LNCAP (cell line): ENCODE data around the gene SLFN12L.

Experiments used
- CTCF ChIP-seq: fragments of 450-650 bp; IDR thresholded peaks from 2 replicates; pipeline ENCODE4 v1.5.1; 2017; ENCODE audit warnings: mild to moderate bottlenecking

Gene SLFN12L

GRCh38 chr17:35521150-35521549, 16.3 kb downstream of the SLFN12L start:
- no peak for TF ChIP-seq CTCF

- no peak for TF ChIP-seq CTCF
These were observed 17.5 kb downstream of the SLFN12L start for GRCh38 chr17:35519906-35520442.

GRCh38 chr17:35519439-35519838, 18.0 kb downstream of the SLFN12L start:
- no peak for TF ChIP-seq CTCF

- TF ChIP-seq CTCF: no peak
These were observed 22.5 kb downstream of the SLFN12L start for GRCh38 chr17:35515027-35515426.

GRCh38 chr17:35514564-35514963, 22.9 kb downstream of the SLFN12L start:
- TF ChIP-seq CTCF: no peak

- no peak for TF ChIP-seq CTCF
These were observed 27.4 kb downstream of the SLFN12L start for GRCh38 chr17:35510052-35510451.

GRCh38 chr17:35499548-35499947, 37.9 kb downstream of the SLFN12L start:
- TF ChIP-seq CTCF: no peak
